GM18858 (cell line): ENCODE data around the gene NPY2R.

Experiments used
- ATAC-seq: cut with Tn5 transposase; IDR thresholded peaks from one replicate; pipeline ENCODE4 v1.9.1; 2021; ENCODE audit not compliant: unreplicated experiment

Gene NPY2R

GRCh38 chr4:155248002-155248896, 39.8 kb downstream of the NPY2R start:
- ATAC-seq: no peak

GRCh38 chr4:155249016-155249566, 40.7 kb downstream of the NPY2R start:
- no peak for ATAC-seq

GRCh38 chr4:155252327-155252726, 43.9 kb downstream of the NPY2R start:
- ATAC-seq: no peak

GRCh38 chr4:155263480-155263879, 55.0 kb downstream of the NPY2R start:
- ATAC-seq: no peak

- no peak for ATAC-seq
These were observed 56.7 kb downstream of the NPY2R start for GRCh38 chr4:155265113-155265512.
